AG09309 (cell line): Measurements from ENCODE around the gene NTRK2.

ENCODE experiments used
- DNase-seq: peaks from one replicate; pipeline ENCODE4 v3.0.0-alpha.2; 2010; ENCODE audit warnings: low read depth
- H3K4me3 ChIP-seq: 2 replicates; pipeline ENCODE4 v1.5.1; 2011; ENCODE audit warnings: mild to moderate bottlenecking, low read depth, low read length, moderate library complexity; ENCODE audit not compliant: control insufficient read depth
- CTCF ChIP-seq: IDR thresholded peaks from 2 replicates; pipeline ENCODE4 v1.5.1; 2011; ENCODE audit warnings: mild to moderate bottlenecking, low read depth, low read length, inconsistent platforms; ENCODE audit not compliant: insufficient read depth, control insufficient read depth; ENCODE audit errors: missing control alignments

NTRK2 gene

GRCh38 chr9:84716217-84716616, 46.7 kb downstream of the NTRK2 start:
- DNase-seq: no peak

GRCh38 chr9:84718476-84718875, 48.9 kb downstream of the NTRK2 start:
- DNase-seq: no peak

More at GRCh38 chr9:84716217-84716616, 46.7 kb downstream of the NTRK2 start:
- TF ChIP-seq CTCF: no peak
- H3K4me3 ChIP-seq: no peak overlapping the region

GRCh38 chr9:84722388-84722989, 53.0 kb downstream of the NTRK2 start:
- DNase-seq: no peak
- no peak overlapping the region for H3K4me3 ChIP-seq
- TF ChIP-seq CTCF: no peak

More at GRCh38 chr9:84718476-84718875, 48.9 kb downstream of the NTRK2 start:
- no peak overlapping the region for H3K4me3 ChIP-seq
- TF ChIP-seq CTCF: no peak

GRCh38 chr9:84723426-84723825, 53.9 kb downstream of the NTRK2 start:
- TF ChIP-seq CTCF: no peak
- DNase-seq: no peak
- H3K4me3 ChIP-seq: no peak overlapping the region

- no peak for DNase-seq
- H3K4me3 ChIP-seq: no peak overlapping the region
- TF ChIP-seq CTCF: no peak
These were observed 62.2 kb downstream of the NTRK2 start for GRCh38 chr9:84731696-84732095.

DNA sequence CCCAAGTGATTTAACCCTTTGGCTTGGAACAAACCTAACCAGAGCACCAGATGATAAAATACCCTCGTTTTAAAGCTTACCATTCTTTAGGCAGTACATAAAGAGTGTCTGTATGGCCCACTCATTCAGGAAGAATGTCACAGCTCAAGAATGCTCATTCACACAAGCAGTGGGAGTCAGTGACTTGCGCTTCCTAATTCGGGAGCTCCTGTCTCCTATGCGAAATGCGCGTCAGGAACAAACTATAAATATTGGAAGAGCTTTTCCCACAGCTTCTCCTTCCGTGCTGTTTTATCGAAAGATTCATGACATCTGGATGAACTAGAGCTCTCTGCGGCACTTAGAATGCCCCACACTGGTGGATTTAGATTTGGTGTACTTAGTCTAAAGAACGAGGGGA, 66.6 kb downstream of the NTRK2 start:
- no peak overlapping the region for H3K4me3 ChIP-seq
- TF ChIP-seq CTCF: no peak
- DNase-seq: no peak
